ENCODE data around the gene LGI4. TPM values are rescaled to one million over a fixed set of nuclear protein-coding genes. Genes with fewer than 3 reads are reported as not detected.

Gene LGI4
- 1 to 10 TPM; 2.2 to 3.0 (median 2.3) TPM for polyA plus RNA-seq (ENCODE audit: insufficient read length in 3 of 3)

GRCh38 chr19:35134601-35135242 is at the start of gene LGI4:
Gene LGI4, minus strand, starts transcription at chr19:35135059. Its CDS starts 379 bp downstream, at chr19:35134680.
- DNase-seq (ENCODE audit: low read depth in 3 of 3, low spot score in 2 of 3), result no peak

- DNase-seq (ENCODE audit: low read depth in 3 of 3, low spot score in 2 of 3), result no peak
Observed at GRCh38 chr19:35184267-35184666, 49.4 kb upstream of the LGI4 start.

- no peak for DNase-seq (ENCODE audit: low read depth in 3 of 3, low spot score in 2 of 3)
Observed at GRCh38 chr19:35181387-35181786, 46.5 kb upstream of the LGI4 start.

- DNase-seq (ENCODE audit: low read depth in 3 of 3, low spot score in 2 of 3), result no peak
Observed at GRCh38 chr19:35179830-35180229, 45.0 kb upstream of the LGI4 start.

- no peak for DNase-seq (ENCODE audit: low read depth in 3 of 3, low spot score in 2 of 3)
Observed at GRCh38 chr19:35178701-35179100, 43.8 kb upstream of the LGI4 start.

- no peak for DNase-seq (ENCODE audit: low read depth in 3 of 3, low spot score in 2 of 3)
Observed at GRCh38 chr19:35177377-35178274, 42.8 kb upstream of the LGI4 start.

GRCh38 chr19:35176181-35176570 is 41.3 kb upstream of the LGI4 start:
- no peak for DNase-seq (ENCODE audit: low read depth in 3 of 3, low spot score in 2 of 3)

GRCh38 chr19:35174226-35174625 is 39.4 kb upstream of the LGI4 start:
- no peak for DNase-seq (ENCODE audit: low read depth in 3 of 3, low spot score in 2 of 3)

- no peak for DNase-seq (ENCODE audit: low read depth in 3 of 3, low spot score in 2 of 3)
Observed at GRCh38 chr19:35171730-35172129, 36.9 kb upstream of the LGI4 start.

GRCh38 chr19:35170359-35171061 is 35.7 kb upstream of the LGI4 start:
- DNase-seq (ENCODE audit: low read depth in 3 of 3, low spot score in 2 of 3), result no peak

GRCh38 chr19:35169221-35169995 is 34.5 kb upstream of the LGI4 start:
- no peak for DNase-seq (ENCODE audit: low read depth in 3 of 3, low spot score in 2 of 3)

GRCh38 chr19:35168196-35168595 is 33.3 kb upstream of the LGI4 start:
- no peak for DNase-seq (ENCODE audit: low read depth in 3 of 3, low spot score in 2 of 3)

GRCh38 chr19:35167251-35168119 is 32.6 kb upstream of the LGI4 start:
- no peak for DNase-seq (ENCODE audit: low read depth in 3 of 3, low spot score in 2 of 3)

- no peak for DNase-seq (ENCODE audit: low read depth in 3 of 3, low spot score in 2 of 3)
Observed at GRCh38 chr19:35166100-35167063, 31.5 kb upstream of the LGI4 start.

- DNase-seq (ENCODE audit: low read depth in 3 of 3, low spot score in 2 of 3), result no peak
Observed at GRCh38 chr19:35165200-35166058, 30.6 kb upstream of the LGI4 start.

- DNase-seq (ENCODE audit: low read depth in 3 of 3, low spot score in 2 of 3), result no peak
Observed at GRCh38 chr19:35164418-35164817, 29.6 kb upstream of the LGI4 start.

- no peak for DNase-seq (ENCODE audit: low read depth in 3 of 3, low spot score in 2 of 3)
Observed at GRCh38 chr19:35162471-35163326, 27.8 kb upstream of the LGI4 start.

Measured in right renal cortex interstitium (tissue), 3 donors.